22Rv1 (cell line): Measurements from ENCODE around the gene AXIN1.

Experiments
- CTCF ChIP-seq: fragments of 450-650 bp; IDR thresholded peaks from 2 replicates; pipeline ENCODE4 v1.5.1; 2017; ENCODE audit warnings: mild to moderate bottlenecking
- ZFX ChIP-seq: fragments of 450-650 bp; IDR thresholded peaks from 2 replicates; pipeline ENCODE4 v1.6.1; 2017; ENCODE audit warnings: antibody characterized with exemption, borderline replicate concordance

- TF ChIP-seq CTCF (no peak), ZFX (no peak)
Observed at GRCh38 chr16:400061-400591, 47.6 kb upstream of the AXIN1 start.
